ENCODE measurements around the gene TJP2.

TJP2 gene

GRCh38 chr9:69214939-69215338 is 40.9 kb downstream of the TJP2 start:
- no peak overlapping the region for H3K27ac ChIP-seq
- TF ChIP-seq ZFX (IDR thresholded peaks at IDR 0.05) = no peak
- TF ChIP-seq, protein P1, sequence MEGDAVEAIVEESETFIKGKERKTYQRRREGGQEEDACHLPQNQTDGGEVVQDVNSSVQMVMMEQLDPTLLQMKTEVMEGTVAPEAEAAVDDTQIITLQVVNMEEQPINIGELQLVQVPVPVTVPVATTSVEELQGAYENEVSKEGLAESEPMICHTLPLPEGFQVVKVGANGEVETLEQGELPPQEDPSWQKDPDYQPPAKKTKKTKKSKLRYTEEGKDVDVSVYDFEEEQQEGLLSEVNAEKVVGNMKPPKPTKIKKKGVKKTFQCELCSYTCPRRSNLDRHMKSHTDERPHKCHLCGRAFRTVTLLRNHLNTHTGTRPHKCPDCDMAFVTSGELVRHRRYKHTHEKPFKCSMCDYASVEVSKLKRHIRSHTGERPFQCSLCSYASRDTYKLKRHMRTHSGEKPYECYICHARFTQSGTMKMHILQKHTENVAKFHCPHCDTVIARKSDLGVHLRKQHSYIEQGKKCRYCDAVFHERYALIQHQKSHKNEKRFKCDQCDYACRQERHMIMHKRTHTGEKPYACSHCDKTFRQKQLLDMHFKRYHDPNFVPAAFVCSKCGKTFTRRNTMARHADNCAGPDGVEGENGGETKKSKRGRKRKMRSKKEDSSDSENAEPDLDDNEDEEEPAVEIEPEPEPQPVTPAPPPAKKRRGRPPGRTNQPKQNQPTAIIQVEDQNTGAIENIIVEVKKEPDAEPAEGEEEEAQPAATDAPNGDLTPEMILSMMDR (conservative IDR thresholded peaks at IDR 0.05) = no peak

- no peak overlapping the region for H3K27ac ChIP-seq
These were observed 41.9 kb downstream of the TJP2 start for GRCh38 chr9:69215774-69216485.

DNA sequence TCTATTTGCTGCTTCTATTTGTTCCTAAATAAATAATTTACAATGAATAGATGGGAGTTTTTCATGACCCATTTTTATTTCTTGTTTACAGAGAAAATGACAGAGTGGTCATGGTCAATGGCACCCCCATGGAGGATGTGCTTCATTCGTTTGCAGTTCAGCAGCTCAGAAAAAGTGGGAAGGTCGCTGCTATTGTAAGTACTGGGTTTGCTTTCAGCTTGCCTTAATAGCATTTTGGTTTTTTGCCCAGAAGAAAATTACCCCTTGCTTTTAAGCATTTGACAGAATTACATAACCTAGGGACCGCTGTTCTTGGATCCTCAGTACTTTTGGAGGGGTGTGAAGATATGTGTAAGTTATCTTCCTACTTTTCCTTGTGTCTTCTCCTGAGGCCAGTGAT is 44.1 kb downstream of the TJP2 start:
- TF ChIP-seq, protein P1 (conservative IDR thresholded peaks at IDR 0.05) = no peak
- TF ChIP-seq ZFX (IDR thresholded peaks at IDR 0.05) = no peak
- H3K27ac ChIP-seq = no peak overlapping the region

More at GRCh38 chr9:69215774-69216485, 41.9 kb downstream of the TJP2 start:
- TF ChIP-seq, protein P1 (conservative IDR thresholded peaks at IDR 0.05) = no peak
- no peak for TF ChIP-seq ZFX (IDR thresholded peaks at IDR 0.05)

GRCh38 chr9:69221036-69221435 is 47.0 kb downstream of the TJP2 start:
- TF ChIP-seq, protein P1 (conservative IDR thresholded peaks at IDR 0.05) = no peak
- TF ChIP-seq ZFX (IDR thresholded peaks at IDR 0.05) = no peak
- H3K27ac ChIP-seq = no peak overlapping the region

DNA sequence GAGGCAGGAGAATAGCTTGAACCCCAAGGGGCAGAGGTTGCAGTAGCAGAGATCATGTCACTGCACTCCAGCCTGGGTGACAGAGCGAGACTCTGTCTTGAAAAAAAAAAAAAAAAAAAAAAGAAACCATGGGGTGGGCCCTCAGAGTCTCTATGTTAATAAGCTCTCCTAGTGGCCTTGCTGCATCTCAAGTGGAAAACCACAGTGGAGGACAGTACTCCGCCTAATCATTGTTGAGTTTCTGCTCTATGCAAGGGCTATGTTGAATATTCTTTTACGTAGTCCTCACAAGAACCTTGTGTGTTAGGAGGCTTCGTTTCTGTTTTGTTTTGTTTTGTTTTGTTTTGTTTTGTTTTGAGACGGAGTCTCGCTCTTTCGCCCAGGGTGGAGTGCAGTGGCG is 48.9 kb downstream of the TJP2 start:
- no peak overlapping the region for H3K27ac ChIP-seq
- no peak for TF ChIP-seq ZFX (IDR thresholded peaks at IDR 0.05)

DNA sequence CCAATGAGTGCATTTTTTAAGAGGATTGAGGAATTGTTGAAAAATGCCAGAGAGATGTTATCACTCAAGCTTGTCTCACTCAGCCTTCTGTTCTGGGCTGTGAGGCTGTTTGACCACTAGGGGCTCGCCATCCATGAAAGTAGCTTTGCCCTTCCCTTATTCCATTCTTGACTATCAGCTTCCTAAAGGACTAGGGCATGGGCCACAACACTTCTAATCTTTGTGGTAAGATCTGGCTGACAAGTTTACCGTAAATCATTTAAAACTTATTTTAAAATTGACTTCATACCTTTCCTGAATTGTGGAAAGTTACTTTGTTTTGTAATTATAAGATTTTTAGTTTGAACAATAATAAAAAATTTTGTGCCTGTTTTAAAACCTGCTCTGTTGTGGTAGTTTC is 49.5 kb downstream of the TJP2 start:
- H3K27ac ChIP-seq = no peak overlapping the region
- TF ChIP-seq, protein P1 (conservative IDR thresholded peaks at IDR 0.05) = peak; percentile 90
- no peak for TF ChIP-seq ZFX (IDR thresholded peaks at IDR 0.05)

DNA sequence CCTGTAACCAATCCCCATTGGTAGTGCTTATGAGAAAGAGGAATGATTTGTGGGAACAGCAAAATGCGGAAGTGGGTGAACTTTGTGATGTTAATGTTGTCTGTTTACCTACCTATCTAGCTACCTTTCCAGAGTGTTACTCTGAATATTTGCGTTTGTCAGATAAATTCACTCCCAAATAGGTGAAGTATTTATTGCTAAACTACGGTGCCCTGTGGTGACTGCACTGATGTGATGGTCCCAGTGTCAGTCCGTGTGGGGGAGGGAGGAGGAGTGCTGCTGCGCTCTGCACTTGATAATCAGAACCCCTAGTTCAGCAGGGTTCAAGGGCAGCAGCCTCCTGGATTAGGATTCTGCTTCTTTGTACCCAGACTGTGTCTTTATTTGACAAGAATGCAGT is 55.3 kb downstream of the TJP2 start:
- no peak overlapping the region for H3K27ac ChIP-seq
- no peak for TF ChIP-seq ZFX (IDR thresholded peaks at IDR 0.05)
- TF ChIP-seq, protein P1 (conservative IDR thresholded peaks at IDR 0.05) = no peak

DNA sequence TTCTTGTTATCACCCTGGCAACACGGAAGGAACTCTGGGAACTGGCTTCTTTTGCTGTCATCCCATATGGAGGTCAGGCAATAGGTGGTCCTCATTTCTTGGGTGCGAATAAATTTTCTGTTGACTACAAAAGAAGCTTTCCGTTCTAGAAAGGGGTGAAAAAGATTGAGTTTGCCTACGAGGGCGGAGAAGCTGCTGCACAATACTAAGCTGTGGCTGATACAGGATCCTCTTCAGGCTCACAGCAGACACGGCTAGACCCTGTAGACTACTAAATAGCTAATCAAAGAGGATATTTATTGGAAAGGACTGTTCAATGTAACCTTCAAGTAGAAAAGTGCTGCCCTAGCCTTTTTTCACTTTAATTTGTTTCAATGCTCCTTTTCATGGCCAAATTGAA is 58.1 kb downstream of the TJP2 start:
- TF ChIP-seq, protein P1 (conservative IDR thresholded peaks at IDR 0.05) = no peak
- no peak overlapping the region for H3K27ac ChIP-seq
